Measurements from ENCODE around the gene CEP76. TPM values are rescaled to one million over a fixed set of nuclear protein-coding genes. Genes with fewer than 3 reads are reported as not detected.
A peak's percentile ranks its signal among the peaks of the same experiment; 100 is the strongest.

Gene CEP76
- total RNA-seq, 6 donors from 2014 or later: 3.9 to 18.9 (median 5.4) TPM

- DNase-seq (no peak), ATAC-seq (ENCODE audit: low FRiP score in 2 of 2) (no peak)
- Histone ChIP-seq H3K27me3 (no peaks in the 10 kb centered on the region), H3K4me1 (no peaks in the 10 kb centered on the region), H3K36me3 (peaks cover 0 to 98% (median 63%) of the 10 kb centered on the region in 4 donors), H3K9me3 (no peaks in the 10 kb centered on the region), H3K4me3 (no peak overlapping the region), H3K27ac (no peak overlapping the region)
- 85 to 88% methylated on average over 5 of the region's 5 CpGs for WGBS, 2 donors
- TF ChIP-seq EP300 (IDR thresholded peaks at IDR 0.05): no peak
- TF ChIP-seq CTCF (IDR thresholded peaks at IDR 0.05): no peak
- TF ChIP-seq POLR2A (IDR thresholded peaks at IDR 0.05): no peak
- TF ChIP-seq POLR2AphosphoS5 (IDR thresholded peaks at IDR 0.05): no peak
Observed at GRCh38 chr18:12721495-12722275, 19.2 kb upstream of the CEP76 start.

GRCh38 chr18:12711446-12711845 lies 8.9 kb upstream of the CEP76 start:
- TF ChIP-seq EP300 (IDR thresholded peaks at IDR 0.05) (no peak), CTCF (IDR thresholded peaks at IDR 0.05) (no peak), POLR2A (IDR thresholded peaks at IDR 0.05) (no peak), POLR2AphosphoS5 (IDR thresholded peaks at IDR 0.05) (no peak)
- H3K36me3 ChIP-seq: peaks cover 40 to 92% (median 69%) of the 10 kb centered on the region in 4 donors

GRCh38 chr18:12703664-12704063 lies 1.1 kb upstream of the CEP76 start:
- WGBS, 2 donors: 2 to 5% methylated on average over 2 of the region's 2 CpGs
- no peak for DNase-seq

More at GRCh38 chr18:12711446-12711845, 8.9 kb upstream of the CEP76 start:
- H3K27ac ChIP-seq: no peak overlapping the region
- H3K9me3 ChIP-seq: no peaks in the 10 kb centered on the region
- 99 to 100% methylated on average over 5 of the region's 5 CpGs for WGBS, 2 donors
- H3K4me3 ChIP-seq: no peak overlapping the region
- ATAC-seq (ENCODE audit: low FRiP score in 2 of 2) (no peak), DNase-seq (no peak)
- no peaks in the 10 kb centered on the region for H3K27me3 ChIP-seq
- no peaks in the 10 kb centered on the region for H3K4me1 ChIP-seq

GRCh38 chr18:12703096-12703567 lies 609 bp upstream of the CEP76 start:
- WGBS, 2 donors: 0 to 1% methylated on average over 19 to 27 of the region's 28 CpGs
- Histone ChIP-seq H3K4me1 (peaks cover 25 to 41% (median 28%) of the 10 kb centered on the region in 4 donors), H3K4me3 (peak overlapping the region; percentile 77 to 91 (median 84)), H3K9me3 (no peaks in the 10 kb centered on the region), H3K36me3 (peaks cover 12 to 43% (median 18%) of the 10 kb centered on the region in 4 donors), H3K27ac (peak overlapping the region; percentile 95 to 100 (median 98)), H3K27me3 (no peaks in the 10 kb centered on the region)
- TF ChIP-seq CTCF (IDR thresholded peaks at IDR 0.05): no peak
- TF ChIP-seq POLR2A (IDR thresholded peaks at IDR 0.05): no peak
- no peak for TF ChIP-seq POLR2AphosphoS5 (IDR thresholded peaks at IDR 0.05)
- peak in 1 of 2 donors; percentile 82 for ATAC-seq (ENCODE audit: low FRiP score in 2 of 2)
- no peak for DNase-seq

More at GRCh38 chr18:12703664-12704063, 1.1 kb upstream of the CEP76 start:
- Histone ChIP-seq H3K27me3 (no peaks in the 10 kb centered on the region), H3K4me3 (peak overlapping the region; percentile 77 to 91 (median 84)), H3K27ac (peak overlapping the region in 3 of 4 donors; percentile 95 to 100 (median 99)), H3K36me3 (peaks cover 13 to 43% (median 21%) of the 10 kb centered on the region in 4 donors), H3K9me3 (no peaks in the 10 kb centered on the region), H3K4me1 (peaks cover 25 to 41% (median 28%) of the 10 kb centered on the region in 4 donors)
- TF ChIP-seq POLR2A (IDR thresholded peaks at IDR 0.05): no peak
- no peak for TF ChIP-seq CTCF (IDR thresholded peaks at IDR 0.05)
- TF ChIP-seq POLR2AphosphoS5 (IDR thresholded peaks at IDR 0.05): no peak
- no peak for TF ChIP-seq EP300 (IDR thresholded peaks at IDR 0.05)
- ATAC-seq (ENCODE audit: low FRiP score in 2 of 2): no peak
